HEK293 (cell line): ENCODE results near the gene ZNF20.
"Not testable (repeated sequence)": the region's sequence is repeated elsewhere in the genome, so short reads cannot be mapped to it uniquely, and the experiment has no call there.

ENCODE experiments used
- CTCF ChIA-PET: fragments of 350-600 bp; formaldehyde crosslinking; extraction: SDS; loops from one replicate; lab custom pipeline; 2021; ENCODE audit warnings: antibody characterized with exemption; lab: Yijun Ruan, JAX
- POLR2A ChIA-PET: fragments of 300-600 bp; formaldehyde crosslinking; extraction: SDS; loops from one replicate; lab custom pipeline; 2020; ENCODE audit warnings: antibody characterized with exemption, inconsistent platforms; lab: Yijun Ruan, JAX
- H3K27ac ChIP-seq: fragments of 200-500 bp; sonication (Bioruptor generic); 2 replicates; pipeline ENCODE4 v1.5.1; 2014; ENCODE audit warnings: low read depth, low read length, control low read depth, inconsistent platforms; ENCODE audit errors: extremely low read depth
- H3K36me3 ChIP-seq, 2 experiments: fragments of 200-500 bp in 1 of 2; sonication (Bioruptor generic) in 1 of 2; 1 replicate in 1 of 2; 2 replicates in 1 of 2; pipeline ENCODE4 v1.5.1; 2014 to 2017; ENCODE audit warnings: inconsistent platforms in 2 of 2, low read length in 2 of 2; ENCODE audit not compliant: control insufficient read depth in 2 of 2, insufficient read depth in 1 of 2
- H3K4me1 ChIP-seq: fragments of 200-500 bp; sonication (Bioruptor generic); 2 replicates; pipeline ENCODE4 v1.5.1; 2014; ENCODE audit warnings: mild to moderate bottlenecking, low read length, inconsistent platforms; ENCODE audit not compliant: control insufficient read depth, insufficient read depth
- H3K4me3 ChIP-seq: 2 replicates; pipeline ENCODE4 v1.5.1; 2011; ENCODE audit warnings: low read depth, mild to moderate bottlenecking, control low read depth, low read length, moderate library complexity
- H3K9me3 ChIP-seq: fragments of 200-500 bp; sonication (Bioruptor generic); 2 replicates; pipeline ENCODE4 v1.5.1; 2014; ENCODE audit warnings: low read depth, low read length, inconsistent platforms; ENCODE audit not compliant: control insufficient read depth, insufficient read depth
- BCL11B ChIP-seq: fragments of 450-650 bp; formaldehyde crosslinking; IDR thresholded peaks from 2 replicates; pipeline ENCODE4 v1.5.1; 2016; ENCODE audit warnings: low read depth, missing biosample characterization, missing genetic modification characterization
- ELK4 ChIP-seq: IDR thresholded peaks from 2 replicates; pipeline ENCODE4 v1.6.1; 2011; ENCODE audit warnings: mild to moderate bottlenecking, low read depth, low read length, borderline replicate concordance
- GLIS1 ChIP-seq: fragments of 450-650 bp; formaldehyde crosslinking; IDR thresholded peaks from 2 replicates; pipeline ENCODE4 v1.5.1; 2016; ENCODE audit warnings: missing biosample characterization, missing genetic modification characterization
- INSM2 ChIP-seq: fragments of 450-650 bp; formaldehyde crosslinking; IDR thresholded peaks from 2 replicates; pipeline ENCODE4 v1.5.1; 2016; ENCODE audit warnings: missing biosample characterization, missing genetic modification characterization
- KLF9 ChIP-seq: fragments of 450-650 bp; formaldehyde crosslinking; IDR thresholded peaks from 2 replicates; pipeline ENCODE4 v1.5.1; 2016; ENCODE audit warnings: missing biosample characterization, missing genetic modification characterization, low read depth
- TCF7L2 ChIP-seq: IDR thresholded peaks from 2 replicates; pipeline ENCODE4 v1.6.1; 2011; ENCODE audit warnings: low read depth, mild to moderate bottlenecking, inconsistent platforms, low read length, moderate library complexity, borderline replicate concordance
- TRIM28 ChIP-seq: IDR thresholded peaks from 2 replicates; pipeline ENCODE4 v1.6.1; 2011; ENCODE audit warnings: low read length, control low read depth, borderline replicate concordance
- ZNF121 ChIP-seq: fragments of 450-650 bp; formaldehyde crosslinking; IDR thresholded peaks from 2 replicates; pipeline ENCODE4 v1.5.1; 2016; ENCODE audit warnings: missing biosample characterization, missing genetic modification characterization
- ZNF324 ChIP-seq: fragments of 450-650 bp; formaldehyde crosslinking; IDR thresholded peaks from 2 replicates; pipeline ENCODE4 v1.5.1; 2016; ENCODE audit warnings: missing biosample characterization, missing genetic modification characterization
- ZNF391 ChIP-seq: fragments of 450-650 bp; formaldehyde crosslinking; IDR thresholded peaks from 2 replicates; pipeline ENCODE4 v1.5.1; 2016; ENCODE audit warnings: low read depth, missing biosample characterization, missing genetic modification characterization, borderline replicate concordance
- ZNF488 ChIP-seq: fragments of 450-650 bp; formaldehyde crosslinking; IDR thresholded peaks from 2 replicates; pipeline ENCODE4 v1.5.1; 2016; ENCODE audit warnings: missing biosample characterization, missing genetic modification characterization
- ZNF548 ChIP-seq: fragments of 450-650 bp; formaldehyde crosslinking; IDR thresholded peaks from 2 replicates; pipeline ENCODE4 v1.5.1; 2016; ENCODE audit warnings: missing biosample characterization, missing genetic modification characterization
- ZNF623 ChIP-seq: fragments of 450-650 bp; formaldehyde crosslinking; IDR thresholded peaks from 2 replicates; pipeline ENCODE4 v1.5.1; 2016; ENCODE audit warnings: missing biosample characterization, missing genetic modification characterization
- ZNF701 ChIP-seq: fragments of 450-650 bp; formaldehyde crosslinking; IDR thresholded peaks from 2 replicates; pipeline ENCODE4 v1.5.1; 2016; ENCODE audit warnings: missing biosample characterization, missing genetic modification characterization
- ZNF837 ChIP-seq: fragments of 450-650 bp; formaldehyde crosslinking; IDR thresholded peaks from 2 replicates; pipeline ENCODE4 v1.5.1; 2016; ENCODE audit warnings: missing biosample characterization, missing genetic modification characterization
- ZSCAN23 ChIP-seq: fragments of 450-650 bp; formaldehyde crosslinking; IDR thresholded peaks from 2 replicates; pipeline ENCODE4 v1.5.1; 2016; ENCODE audit warnings: missing biosample characterization, missing genetic modification characterization

ZNF20 gene

GRCh38 chr19:12111176-12111575, 29.0 kb downstream of the ZNF20 start:
- no peak overlapping the region for H3K27ac ChIP-seq
- ChIA-PET CTCF (no interaction called here), POLR2A (no interaction called here)
- no peak overlapping the region for H3K4me3 ChIP-seq
- no peaks in the 10 kb centered on the region for H3K36me3 ChIP-seq
- no peak for TF ChIP-seq ELK4
- TF ChIP-seq ZNF837 (tag by site-specific recombination), result no peak
- TF ChIP-seq INSM2, result no peak
- TF ChIP-seq ZNF488, result no peak
- TF ChIP-seq, all 188 proteins: peak for 0
- H3K9me3 ChIP-seq, result no peaks in the 10 kb centered on the region
- no peaks in the 10 kb centered on the region for H3K4me1 ChIP-seq

- H3K4me3 ChIP-seq, H3K9me3 ChIP-seq, H3K36me3 ChIP-seq, H3K4me1 ChIP-seq, POLR2A ChIA-PET, H3K27ac ChIP-seq: not testable (repeated sequence)
- CTCF ChIA-PET, result interaction anchor here (0.6 kb wide), 1 partner anchor 582 kb away, joined by 4 read pairs; no protein-coding TSS in a partner anchor
These were observed 36.2 kb downstream of the ZNF20 start for GRCh38 chr19:12103909-12104308.

GRCh38 chr19:12098040-12098439, 42.1 kb downstream of the ZNF20 start:
- no peak overlapping the region for H3K27ac ChIP-seq
- no peak overlapping the region for H3K4me3 ChIP-seq
- ChIA-PET CTCF (interaction anchor here (0.7 kb wide), 1 partner anchor 44 kb away, joined by 4 read pairs; no protein-coding TSS in a partner anchor), POLR2A (no interaction called here)
- H3K9me3 ChIP-seq, result no peaks in the 10 kb centered on the region
- H3K4me1 ChIP-seq, result no peaks in the 10 kb centered on the region
- TF ChIP-seq ZNF701 (tag by site-specific recombination) (no peak), ZNF324 (tag by site-specific recombination) (no peak), TRIM28 (no peak), ZNF548 (tag by site-specific recombination) (no peak), BCL11B (tag by site-specific recombination) (no peak), ZNF121 (no peak), ZNF623 (tag by site-specific recombination) (no peak), ZSCAN23 (tag by site-specific recombination) (no peak), TCF7L2 (no peak), KLF9 (tag by site-specific recombination) (no peak), GLIS1 (tag by site-specific recombination) (no peak), ZNF391 (tag by site-specific recombination) (no peak)
- no peaks in the 10 kb centered on the region for H3K36me3 ChIP-seq
